ENCODE data around the gene CLCN7.

CLCN7 gene

DNA sequence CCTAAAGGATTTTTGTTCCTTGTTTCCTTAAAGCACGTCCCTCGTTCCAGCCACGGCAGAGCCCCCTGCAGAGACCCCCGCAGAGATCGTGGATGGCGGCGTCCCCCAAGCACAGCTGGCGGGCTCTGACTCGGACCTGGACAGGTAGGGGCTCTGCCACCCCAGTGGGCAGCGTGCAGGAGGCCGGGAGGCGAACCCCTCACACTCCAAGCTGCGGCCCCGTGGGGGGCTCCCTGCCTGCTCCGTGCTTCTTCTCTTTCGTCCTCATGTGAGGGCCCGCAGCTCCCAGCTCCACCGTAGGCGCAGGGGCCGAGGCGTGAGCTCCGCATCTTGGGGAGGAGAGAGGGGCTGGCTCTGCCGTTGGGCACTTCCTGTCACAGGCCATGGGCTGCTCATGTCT, 26.8 kb upstream of the CLCN7 start:
- no peak for DNase-seq

DNA sequence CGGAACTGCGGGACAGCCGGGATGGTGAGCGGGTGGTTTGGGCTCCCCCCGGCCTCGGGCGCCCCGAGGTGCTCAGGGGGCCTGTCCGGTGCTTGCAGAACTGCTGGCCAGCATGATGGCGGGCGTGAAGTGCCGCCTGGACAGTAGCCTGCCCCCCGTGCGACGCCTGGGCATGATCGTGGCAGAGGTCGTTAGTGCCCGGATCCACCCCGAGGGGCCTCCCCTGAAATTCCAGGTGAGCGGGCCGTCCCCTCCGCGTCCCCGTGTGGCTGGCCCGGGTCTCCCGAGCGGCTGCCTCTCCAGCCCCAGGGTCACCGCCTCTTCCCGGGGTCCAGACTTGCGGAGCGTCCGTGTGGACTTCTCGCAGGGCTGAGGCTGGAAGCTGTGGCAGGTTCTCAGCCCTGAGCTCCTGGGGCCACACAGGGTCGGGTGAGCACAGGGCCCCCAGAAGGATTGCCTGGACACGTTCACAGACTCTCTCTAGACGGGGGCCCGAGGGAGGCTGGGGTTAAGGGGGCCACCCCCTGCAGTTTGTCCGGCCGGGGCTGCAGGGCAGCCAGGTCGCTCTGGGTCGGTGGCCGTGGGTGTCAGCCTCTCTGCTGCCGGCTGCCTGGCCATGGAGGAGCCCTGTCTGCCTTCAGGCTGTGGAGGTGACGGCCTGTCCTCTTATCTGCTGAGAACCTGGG, 25.8 kb upstream of the CLCN7 start:
- no peak for DNase-seq

DNA sequence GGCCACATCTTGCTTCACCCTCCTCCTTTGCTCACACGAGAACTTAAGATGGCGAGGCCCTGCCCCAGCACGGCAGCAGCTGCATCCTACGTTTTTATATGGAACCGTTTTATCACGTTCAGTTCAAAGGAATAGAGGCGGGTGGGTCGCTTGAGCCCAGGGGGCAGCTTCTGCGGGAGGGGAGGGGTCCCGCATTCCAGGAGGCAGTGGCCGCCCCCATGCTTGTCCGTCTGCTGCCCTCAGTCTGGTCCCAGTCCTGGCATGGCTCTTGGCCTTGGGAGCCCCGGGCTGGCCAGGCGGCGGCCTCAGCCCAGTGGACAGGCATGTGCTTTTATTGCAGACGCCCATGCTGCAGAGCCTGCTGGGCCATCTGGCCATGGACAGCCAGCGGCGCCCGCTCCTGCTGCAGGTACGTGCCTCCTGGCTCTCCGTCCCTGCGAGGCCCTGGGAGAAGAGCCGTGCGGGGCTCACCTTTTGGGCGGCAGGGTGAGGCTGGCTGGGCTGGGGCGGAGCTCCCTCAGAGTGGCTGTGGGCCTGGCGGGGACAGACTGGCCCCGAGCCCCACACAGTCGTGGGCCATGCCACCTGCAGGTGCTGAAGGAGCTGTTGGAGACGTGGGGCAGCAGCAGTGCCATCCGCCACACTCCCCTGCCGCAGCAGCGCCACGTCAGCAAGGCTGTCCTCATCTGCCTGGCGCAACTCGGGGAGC, 25.1 kb upstream of the CLCN7 start:
- no peak for DNase-seq

DNA sequence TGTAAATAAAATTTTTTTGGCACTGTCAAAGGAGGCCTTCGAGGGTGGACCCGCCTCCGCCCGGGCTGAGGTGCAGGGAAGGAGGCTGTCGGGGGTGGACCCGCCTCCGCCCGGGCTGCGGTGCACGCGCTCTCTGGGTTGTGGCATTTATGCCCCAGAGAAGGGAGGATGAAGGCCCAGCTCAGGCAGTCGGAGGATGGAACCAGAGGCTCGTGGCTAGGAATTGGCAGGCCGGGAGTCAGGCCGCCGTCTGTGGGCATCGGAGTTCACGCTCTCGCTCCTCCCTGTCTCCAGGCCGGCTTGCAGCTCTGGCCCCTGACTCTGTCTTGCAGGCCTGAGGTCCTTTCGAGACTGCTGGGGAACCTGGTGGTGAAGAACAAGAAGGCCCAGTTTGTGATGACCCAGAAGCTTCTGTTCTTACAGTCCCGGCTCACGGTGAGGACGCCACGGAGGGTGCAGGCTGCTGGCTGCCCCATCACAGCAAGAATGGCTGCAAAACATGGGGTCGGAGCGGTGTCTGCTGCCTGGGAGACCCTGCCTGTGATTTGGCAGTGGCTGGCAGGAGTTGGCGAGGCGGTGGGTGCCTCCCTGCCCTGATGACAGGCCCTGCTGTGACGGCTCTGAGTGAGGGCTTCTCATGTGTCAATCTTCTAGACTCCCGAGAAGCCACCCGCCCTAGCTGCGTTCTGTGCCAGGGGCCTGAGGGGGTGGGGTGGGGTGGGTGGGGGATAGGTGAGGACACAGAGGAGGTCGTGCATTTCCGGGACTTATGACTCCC, 24.3 kb upstream of the CLCN7 start:
- no peak for DNase-seq

DNA sequence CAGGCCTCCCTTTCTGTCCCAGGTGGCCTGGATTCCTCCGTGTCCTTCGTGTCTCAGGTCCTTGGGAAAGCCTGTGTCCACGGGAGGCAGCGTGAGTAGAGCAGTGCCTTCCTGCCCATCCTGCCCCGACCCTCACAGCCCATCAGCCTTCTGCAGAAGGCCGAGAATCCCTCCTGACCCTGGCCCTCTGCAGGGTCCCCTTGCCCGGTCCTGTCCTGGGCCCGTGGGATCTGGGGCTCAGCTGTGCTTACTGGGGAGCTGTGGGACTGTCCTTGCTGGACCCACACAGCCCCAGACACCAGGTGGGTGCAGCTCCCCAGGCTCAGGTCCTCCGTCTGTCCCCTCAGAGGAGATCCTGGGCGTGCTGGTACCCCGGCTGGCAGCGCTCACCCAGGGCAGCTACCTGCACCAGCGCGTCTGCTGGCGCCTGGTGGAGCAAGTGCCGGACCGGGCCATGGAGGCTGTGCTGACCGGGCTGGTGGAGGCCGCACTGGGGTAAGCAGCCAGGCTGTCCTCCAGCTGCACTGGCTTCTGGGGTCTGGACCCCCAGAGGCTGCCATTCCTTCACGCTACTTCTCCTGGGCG, 22.3 kb upstream of the CLCN7 start:
- DNase-seq: no peak

DNA sequence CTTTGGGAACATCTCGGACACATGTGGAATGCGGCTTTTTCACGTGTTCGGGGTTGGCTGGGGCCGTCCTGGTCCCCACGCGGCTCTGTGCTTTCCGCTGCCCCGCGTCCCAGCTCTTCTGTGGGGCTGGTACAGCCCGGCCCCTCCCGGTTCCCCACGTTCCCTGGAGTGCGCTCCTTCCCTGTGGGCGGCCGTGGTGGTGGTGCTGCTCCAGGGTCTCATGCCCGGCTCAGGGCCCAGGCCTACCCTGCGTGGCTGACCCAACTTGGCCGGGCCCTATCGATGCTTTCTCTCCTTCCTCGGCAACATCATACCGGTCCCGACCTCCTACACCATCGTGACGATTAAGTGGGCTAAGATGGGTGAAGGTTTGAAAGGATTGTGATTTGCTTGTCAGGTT, 21.6 kb upstream of the CLCN7 start:
- DNase-seq: no peak

DNA sequence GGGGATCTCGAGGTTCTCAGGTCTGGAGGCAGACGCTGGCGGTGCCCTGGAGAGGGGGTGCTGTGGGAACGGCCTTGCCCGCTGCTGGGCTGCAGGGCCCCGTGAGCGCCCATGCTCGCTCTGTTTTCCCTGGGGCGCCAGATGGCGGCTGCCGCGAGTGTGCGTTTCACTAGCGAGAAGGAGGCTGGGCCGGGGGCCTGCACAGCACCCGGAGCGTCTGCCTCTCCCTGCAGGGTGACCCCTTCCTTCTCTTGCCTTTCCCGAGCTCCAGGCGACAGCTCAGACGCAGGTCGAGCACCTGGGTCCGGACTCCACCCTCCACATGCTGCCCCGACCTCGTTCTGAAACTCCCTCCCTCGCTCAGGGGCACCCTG, 21.0 kb upstream of the CLCN7 start:
- DNase-seq: no peak

DNA sequence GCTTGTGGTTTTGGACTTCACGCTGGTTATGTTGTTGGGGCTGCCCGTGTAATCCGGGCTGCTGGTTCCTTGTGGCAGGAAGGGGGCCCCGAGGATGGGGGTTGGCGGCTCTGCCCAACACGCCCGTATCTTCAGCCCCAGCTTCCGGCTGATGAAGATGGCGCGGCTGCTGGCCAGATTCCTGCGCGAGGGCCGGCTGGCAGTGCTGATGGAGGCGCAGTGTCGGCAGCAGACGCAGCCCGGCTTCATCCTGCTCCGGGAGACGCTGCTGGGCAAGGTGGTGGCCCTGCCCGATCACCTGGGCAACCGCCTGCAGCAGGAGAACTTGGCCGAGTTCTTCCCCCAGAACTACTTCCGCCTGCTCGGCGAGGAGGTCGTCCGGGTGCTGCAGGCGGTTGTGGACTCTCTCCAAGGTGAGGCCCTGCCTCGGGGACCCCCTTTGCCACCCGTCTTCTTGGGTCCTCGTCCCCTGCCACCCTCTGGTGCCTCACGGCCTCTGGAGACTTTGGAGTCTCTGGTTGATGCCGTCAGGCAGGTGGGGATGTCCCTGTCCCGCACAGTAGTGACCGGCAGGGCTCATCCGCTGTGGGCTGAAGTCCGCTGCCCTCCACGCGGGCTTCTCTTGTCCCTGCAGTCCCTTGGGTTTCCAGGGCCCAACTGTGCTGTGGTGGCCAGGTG, 20.5 kb upstream of the CLCN7 start:
- no peak for DNase-seq

DNA sequence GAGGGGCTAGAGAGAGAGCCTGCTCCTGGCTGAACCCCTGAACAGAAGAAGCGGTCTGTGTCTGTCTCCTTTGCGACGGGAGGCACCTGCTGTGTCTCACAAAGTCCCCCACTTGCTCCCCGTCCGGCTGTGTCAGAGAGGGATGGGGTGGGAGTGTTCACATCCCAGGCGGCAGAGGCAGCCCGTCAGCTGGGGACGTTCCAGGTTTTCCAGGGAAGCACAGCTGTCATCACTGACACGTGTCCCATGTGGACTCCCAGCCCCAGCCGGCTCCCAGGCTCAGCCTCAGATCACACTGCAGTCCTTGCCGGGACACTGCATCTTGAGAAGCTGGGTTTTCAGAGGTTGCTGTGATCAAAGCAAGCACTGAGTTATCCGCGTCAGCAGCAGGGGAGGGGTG, 19.9 kb upstream of the CLCN7 start:
- no peak for DNase-seq

DNA sequence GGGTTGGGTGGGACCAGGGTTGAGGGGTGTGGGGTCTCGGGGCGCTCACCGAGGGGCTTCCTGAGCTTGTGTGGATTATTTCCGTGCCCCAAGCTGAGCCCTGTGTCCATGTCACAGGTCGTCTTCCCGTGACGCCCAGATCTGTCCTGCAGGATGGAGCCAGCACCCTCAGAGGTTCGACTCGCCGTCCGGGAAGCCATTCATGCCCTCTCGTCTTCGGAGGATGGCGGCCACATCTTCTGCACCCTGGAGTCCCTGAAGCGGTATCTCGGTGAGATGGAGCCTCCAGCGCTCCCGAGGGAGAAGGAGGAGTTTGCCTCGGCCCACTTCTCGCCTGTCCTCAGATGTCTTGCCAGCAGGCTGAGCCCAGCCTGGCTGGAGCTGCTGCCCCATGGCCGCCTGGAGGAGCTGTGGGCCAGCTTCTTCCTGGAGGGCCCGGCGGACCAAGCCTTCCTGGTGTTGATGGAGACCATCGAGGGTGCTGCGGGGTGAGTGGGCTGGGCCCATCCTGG, 19.4 kb upstream of the CLCN7 start:
- DNase-seq: no peak

DNA sequence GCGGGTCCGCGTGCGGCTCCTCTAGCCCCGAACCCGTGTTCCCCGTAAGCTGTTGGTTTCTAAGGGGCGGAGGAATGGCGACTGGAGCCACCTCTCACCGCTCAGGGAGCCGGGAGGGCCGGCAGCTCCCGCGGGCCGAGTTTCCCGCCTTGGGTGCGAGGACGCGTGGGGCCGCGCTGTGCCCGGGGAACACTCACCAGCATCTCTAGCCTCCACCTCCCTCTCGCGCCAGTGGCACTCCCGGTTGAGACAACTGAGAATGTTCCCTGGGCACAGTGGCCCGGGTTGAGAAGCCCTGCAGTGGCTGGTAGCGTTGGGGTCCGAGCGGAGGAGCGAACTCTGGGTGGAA, 18.9 kb upstream of the CLCN7 start:
- DNase-seq: no peak

DNA sequence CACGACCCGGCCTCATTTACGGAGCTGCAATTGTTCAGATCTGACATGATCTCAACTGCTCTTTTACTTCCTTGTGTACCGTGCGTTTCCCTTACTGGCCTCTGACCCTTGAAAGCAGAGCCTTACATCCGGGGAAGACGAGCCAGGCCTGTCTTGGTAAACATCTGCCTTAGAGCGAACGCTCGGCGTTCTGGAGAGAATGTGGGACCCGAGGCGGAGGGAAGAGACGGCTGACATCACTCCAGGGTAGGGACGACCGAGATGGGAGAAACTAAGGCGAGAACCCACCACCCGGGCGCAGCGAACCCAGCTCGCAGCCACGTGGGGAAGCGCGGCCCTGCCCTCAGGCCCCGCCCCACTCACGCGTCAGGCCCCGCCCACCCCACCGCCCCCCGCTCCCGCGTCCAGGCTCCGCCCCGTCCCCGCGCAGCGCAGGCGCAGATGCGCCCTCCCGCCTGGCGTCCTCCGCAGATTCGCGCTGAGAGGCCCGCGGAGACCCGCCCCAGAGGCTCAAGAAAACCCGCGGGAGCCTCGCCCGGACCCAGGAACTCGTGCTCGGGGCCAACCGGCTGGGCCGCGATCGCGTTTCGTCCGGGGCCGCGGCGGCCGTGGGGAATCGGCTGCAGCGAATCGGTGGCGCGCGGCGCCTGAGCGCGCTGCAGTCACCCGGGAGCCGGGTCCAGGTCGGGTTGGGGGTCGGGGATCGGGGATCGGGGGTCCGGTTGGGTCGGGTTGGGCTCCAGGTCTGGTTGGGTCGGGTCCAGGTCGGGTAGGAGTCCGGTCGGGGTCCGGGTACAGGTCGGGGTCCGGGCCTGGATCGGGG, 18.3 kb upstream of the CLCN7 start, which contains the start of gene TELO2:
Gene TELO2, plus strand, starts transcription at position 438 of the 823 bp plus-strand sequence. CDS start 922 bp downstream, outside the sequence.
- peak; percentile 62 for DNase-seq

DNA sequence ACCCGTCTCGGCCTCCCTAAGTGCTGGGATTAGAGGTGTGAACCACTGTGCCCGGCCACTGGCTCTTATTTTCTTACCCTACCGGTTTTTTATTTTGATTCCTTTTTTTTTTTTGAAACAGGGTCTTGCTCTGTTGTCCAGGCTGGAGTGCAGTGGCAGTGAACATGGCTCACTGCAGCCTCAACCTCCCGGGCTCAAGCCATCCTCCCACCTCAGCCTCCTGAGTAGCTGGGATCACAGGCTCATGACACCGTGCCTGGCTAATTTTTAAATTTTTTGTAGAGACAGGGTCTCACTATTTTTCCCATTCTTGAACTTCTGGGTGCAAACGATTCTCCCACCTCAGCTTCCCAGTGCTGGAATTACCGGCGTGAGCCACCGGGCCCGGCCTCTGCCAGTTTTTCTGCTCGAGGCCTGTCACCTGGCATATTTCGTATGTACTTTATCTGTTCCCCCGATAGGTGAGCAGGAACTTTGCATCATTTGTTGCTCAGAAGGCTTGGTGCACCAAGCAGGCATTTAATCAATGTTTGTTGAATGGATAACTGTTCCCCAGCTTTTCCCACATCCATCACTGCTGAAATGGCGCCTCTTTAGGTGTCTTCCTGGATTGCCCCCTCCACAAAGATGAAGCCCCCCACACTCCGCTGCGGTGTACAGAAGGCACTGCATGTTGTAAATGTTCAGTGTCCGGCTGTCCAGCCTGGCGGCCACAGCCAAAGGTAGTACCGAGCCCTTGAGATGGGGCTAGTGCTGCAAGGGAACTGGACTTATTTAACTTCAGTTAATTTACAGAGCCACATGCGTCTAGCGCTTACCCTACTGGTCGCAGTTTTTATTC, 17.5 kb upstream of the CLCN7 start:
- DNase-seq: no peak

DNA sequence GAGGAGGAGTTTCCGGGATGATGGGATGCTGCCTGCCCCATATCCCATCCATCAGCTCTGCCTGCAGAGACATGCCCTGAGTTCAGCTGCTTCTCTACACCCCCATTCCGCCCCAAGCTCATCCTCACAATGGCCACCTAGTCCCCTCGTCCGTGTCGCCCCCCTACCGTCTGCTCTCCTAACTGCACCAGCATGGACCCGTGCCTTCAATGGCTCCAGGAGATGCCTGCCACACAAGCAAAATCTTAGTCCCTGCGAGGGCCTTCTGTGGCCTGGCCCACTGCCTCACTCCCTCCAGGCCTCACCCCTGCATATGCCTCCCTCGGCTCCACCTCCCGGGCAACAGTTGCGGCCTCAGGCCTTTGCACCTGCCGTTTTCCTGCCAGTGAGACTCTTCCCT, 16.5 kb upstream of the CLCN7 start:
- DNase-seq: no peak

DNA sequence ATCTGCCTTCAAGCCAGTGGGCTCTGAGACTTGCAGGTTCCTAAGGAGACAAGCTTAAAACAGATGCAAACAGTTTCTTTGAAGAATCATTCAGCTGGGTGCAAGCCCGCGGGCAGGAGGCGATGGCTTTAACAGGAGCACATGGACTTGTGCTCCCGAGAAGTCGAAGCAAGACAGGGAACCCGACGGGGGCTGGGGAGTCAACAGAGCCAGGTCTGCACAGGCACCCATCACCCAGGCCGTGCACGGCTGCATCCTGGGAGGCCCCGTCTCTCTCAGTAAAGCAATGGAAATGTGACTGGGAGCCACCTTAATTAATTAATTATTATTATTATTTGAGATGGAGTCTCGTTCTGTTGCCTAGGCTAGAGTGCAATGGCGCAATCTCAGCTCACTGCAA, 14.2 kb upstream of the CLCN7 start:
- DNase-seq: no peak

DNA sequence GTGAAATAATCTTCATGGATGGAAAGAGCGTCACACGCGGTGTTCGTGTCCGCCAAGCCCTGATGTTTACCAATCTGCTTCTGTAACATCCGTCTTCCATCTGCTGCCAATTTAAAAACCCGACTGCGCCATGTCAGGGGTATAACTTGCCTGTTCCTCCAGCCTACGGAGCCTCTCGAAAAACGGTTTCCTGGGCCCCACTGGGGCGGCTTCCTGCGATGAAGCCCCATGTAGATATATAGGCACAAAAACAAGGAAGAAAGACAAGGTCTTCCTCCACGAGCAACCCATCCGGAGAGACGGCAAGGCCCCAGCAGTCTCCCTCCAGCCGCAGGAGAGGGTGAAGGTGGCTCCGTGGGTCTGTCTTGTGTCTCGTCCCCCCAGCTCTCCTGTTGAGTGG, 13.8 kb upstream of the CLCN7 start, which contains the start of gene PTX4:
Gene PTX4, minus strand, starts transcription at position 326 of the 400 bp plus-strand sequence. Its CDS starts 35 bp downstream, at position 291.
- no peak for DNase-seq

DNA sequence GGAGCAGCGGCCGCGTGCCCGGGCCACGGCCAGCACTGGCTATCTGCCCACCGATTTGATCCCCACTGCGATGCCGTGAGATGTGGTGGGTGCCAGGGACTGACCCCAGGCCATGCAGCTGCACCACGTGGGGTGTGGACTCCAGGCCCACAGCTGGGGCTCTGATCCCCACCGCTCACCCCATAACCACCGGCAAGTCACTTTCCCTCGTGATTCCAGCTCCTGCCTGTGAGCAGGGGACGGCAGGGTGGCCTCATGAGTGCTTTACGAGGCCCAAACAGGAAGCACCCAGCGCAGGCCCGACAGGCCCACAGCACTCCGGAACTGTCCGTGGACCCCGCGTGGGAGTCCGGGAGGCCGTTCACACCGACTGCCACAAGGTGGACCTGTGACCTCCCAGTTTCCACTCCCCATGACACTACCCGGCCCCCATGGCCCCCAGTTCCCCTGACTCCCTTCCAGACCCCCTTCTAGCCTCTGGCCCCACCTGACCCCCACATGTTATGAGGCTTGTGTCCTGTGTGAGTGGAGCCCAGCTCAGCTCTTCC, 13.3 kb upstream of the CLCN7 start:
- DNase-seq: no peak

DNA sequence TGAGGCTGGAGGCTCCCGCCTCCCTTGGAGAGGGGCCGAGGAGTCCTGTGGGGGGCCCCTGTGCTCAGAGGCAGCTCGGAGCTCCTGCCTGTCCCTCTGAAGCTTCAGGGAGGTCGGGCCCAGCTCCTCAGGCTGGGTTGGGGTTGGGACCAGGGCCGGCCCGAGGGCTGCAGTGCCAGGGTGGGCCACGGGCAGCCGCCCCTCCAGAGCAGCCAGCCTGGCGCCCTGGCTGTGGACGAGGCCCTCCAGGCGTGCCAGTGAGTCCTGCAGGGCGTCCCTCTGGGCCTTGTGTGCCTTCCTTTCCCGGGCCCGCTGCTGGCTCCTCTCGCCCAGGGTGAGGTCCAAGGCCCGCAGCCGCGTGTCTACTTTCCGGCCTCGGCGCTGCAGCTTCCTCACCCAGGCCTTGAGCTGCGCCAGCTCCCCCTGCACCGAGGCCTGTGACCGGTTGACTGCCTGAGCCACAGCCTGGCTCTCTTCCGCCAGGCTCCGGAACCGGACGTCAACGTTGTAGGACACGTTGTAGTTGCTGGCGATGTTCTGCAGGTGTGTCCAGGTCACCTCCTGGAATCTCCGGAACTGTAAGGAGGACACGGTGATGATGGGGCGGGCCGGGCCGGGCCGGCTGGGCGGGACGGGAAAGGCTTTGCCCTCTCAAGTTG, 12.7 kb upstream of the CLCN7 start:
- DNase-seq: no peak

DNA sequence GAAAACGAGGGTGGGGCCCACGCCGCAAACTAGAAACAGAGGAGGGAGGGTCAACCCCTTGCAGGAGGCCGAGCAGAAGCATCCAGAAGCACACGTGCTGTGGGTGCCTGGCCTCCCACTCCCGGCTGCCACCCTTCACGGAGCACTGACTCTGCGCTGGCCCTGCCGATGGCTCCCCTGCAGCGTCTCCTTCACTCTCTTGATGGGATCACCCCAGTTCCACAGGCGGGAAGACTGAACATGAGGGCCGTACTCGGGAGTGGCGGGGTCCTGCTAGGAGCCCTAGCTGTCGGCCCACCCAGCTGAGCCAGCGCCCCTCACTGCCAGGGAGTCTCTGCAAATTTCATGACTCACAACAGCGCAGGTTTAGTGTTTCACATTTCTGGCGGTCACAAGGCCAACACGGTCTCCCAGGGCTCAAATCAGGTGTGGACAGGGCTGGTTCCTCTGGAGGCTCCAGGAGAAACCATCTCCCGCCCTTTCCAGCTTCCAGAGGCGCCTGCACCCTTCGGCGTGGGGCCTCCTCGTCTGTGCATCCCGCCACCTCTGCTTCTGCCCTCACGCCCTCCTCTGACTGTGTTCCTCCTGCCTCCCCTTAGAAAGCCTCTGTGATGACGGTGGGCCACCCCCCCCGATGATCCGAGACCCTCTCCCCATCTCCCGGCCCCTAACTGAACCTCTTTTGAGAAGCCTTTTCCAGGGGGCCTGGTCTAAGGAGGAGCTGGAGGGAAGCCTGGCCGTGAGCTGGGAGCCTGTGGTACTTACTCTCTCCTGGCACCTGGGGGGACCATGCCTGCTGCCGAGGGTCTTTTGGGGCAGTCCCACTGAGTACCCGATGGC, 11.9 kb upstream of the CLCN7 start:
- DNase-seq: no peak

All from GF-D8 (cell line).